Middle frontal gyrus (tissue), 1 donor: ENCODE results near the gene LRRC41.
A peak's percentile ranks its signal among the peaks of the same experiment; 100 is the strongest.
"Not testable (repeated sequence)": the region's sequence is repeated elsewhere in the genome, so short reads cannot be mapped to it uniquely, and the experiment has no call there.

ENCODE experiments used
- DNase-seq: peaks from one replicate; pipeline ENCODE4 v3.0.0-alpha.2; 2015; ENCODE audit warnings: low spot score; ENCODE audit errors: extremely low spot score

The LRRC41 gene, protein sequence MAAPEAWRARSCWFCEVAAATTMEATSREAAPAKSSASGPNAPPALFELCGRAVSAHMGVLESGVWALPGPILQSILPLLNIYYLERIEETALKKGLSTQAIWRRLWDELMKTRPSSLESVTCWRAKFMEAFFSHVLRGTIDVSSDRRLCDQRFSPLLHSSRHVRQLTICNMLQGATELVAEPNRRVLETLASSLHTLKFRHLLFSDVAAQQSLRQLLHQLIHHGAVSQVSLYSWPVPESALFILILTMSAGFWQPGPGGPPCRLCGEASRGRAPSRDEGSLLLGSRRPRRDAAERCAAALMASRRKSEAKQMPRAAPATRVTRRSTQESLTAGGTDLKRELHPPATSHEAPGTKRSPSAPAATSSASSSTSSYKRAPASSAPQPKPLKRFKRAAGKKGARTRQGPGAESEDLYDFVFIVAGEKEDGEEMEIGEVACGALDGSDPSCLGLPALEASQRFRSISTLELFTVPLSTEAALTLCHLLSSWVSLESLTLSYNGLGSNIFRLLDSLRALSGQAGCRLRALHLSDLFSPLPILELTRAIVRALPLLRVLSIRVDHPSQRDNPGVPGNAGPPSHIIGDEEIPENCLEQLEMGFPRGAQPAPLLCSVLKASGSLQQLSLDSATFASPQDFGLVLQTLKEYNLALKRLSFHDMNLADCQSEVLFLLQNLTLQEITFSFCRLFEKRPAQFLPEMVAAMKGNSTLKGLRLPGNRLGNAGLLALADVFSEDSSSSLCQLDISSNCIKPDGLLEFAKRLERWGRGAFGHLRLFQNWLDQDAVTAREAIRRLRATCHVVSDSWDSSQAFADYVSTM

DNA sequence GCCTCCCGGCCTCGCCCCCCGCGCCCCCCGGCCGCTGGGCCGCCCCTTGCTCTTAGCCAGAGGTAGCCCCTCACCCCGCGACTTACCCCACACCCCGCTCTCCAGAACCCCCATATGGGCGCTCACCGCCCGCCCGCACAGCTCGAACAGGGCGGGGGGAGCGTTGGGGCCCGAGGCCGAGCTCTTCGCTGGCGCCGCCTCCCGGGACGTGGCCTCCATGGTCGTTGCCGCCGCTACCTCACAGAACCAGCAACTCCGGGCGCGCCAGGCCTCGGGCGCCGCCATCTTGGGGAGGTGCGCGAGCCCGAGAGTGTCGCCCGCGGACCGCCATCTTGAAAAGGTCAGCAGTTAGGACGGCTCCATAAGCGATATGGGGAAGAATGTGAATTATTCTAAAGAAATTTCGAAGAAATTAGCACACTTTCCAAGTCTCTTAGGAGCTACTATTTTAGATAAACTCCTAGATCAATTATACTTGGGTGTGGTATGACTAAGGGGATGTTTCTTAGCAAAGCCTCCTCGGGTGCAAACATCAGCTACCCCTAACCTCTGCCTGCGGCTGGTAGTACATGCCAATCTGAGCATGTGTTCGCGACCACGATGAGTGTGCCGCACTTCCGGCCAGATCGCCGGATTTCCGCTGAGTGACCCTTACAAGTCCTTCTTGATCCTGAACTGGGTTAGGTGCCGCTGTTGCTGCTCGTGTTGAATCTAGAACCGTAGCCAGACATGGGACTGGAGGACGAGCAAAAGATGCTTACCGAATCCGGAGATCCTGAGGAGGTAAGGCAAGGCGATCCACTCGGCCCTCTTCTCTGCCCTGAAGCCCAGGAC is at the start of gene LRRC41, which contains the start of gene UQCRH:
Gene LRRC41, minus strand, starts transcription at position 579 of the 834 bp plus-strand sequence. Its CDS starts 294 bp downstream, at position 285.
Gene UQCRH, plus strand, starts transcription at position 661 of the 834 bp plus-strand sequence. Its CDS starts 69 bp downstream, at position 730.
- peak; percentile 92 for DNase-seq

DNA sequence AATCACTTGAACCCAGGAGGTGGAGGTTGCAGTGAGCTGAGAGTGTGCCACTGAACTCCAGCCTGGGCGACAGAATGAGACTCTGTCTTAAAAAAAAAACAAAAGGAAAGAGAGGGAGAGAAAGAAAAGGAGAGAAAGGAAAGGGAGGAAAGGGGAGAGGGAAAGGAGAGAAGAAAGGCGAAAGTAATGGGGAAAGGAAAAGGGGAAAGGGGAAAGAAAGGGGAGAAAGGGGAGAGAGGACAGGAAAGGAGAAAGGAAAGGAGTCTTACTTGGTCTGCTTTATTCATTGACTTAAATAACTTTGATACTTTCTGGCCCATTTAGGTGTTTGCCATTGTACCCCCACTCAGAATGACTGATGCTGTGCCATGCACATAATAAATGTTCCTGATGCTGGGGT is 48.9 kb upstream of the LRRC41 start:
- DNase-seq: no peak

DNA sequence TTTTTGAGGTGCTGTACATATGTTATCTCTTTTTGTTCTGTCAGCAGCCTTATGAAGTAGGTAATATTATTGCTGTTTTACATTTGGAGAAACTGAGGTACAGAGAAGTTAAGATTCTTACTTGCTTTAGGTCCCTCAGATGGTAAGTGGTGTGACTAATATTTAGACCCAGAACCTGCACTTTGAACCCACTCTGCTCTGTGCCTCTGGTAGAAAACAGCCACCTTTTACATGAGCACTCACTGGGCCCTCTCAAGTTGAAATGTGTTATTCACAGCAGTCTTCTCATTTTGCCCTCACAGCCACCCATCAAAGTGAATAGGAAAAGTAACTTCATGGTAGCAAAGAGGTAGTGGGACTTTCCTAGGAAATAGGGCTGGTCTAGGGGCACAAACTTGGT is 41.9 kb upstream of the LRRC41 start:
- no peak for DNase-seq

DNA sequence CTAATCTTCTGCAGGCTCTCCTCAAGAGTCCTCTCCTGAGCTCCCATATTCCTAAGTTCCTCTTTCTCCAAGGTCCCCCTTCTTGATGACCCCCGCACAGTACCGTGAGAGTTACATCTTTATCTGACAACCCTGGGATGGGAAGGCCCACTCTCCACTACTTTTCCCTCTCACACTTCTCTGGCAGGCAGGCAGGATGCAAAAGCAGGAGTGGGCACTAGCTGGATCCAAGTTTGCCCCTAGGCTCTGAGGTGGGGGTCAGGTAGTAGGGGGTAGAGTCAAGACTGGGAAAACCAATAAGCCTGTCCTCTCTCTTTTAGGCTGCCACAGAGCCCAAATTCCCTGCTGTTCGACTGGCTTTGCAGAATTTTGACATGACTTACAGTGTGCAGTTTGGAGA is 41.1 kb upstream of the LRRC41 start:
- DNase-seq: no peak

DNA sequence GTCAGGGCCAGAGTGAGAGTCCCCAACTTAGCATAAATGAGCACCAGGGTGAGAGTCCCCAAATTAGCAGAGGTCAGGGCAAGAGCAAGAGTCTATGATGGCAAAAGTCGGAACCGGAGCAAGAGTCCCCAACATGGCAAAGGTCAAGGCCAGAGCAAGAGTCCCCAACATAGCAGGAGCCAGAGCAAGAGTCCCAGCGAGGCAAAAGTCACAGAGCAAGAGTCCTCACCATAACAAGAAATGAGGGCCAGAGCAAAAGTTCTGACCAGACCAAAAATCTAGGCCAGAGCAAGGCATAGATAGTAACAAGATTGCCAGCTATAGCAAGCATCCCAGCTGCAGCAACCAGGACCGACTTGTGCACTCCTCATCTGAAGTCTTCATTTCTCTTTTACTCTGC is 40.3 kb upstream of the LRRC41 start:
- no peak for DNase-seq

DNA sequence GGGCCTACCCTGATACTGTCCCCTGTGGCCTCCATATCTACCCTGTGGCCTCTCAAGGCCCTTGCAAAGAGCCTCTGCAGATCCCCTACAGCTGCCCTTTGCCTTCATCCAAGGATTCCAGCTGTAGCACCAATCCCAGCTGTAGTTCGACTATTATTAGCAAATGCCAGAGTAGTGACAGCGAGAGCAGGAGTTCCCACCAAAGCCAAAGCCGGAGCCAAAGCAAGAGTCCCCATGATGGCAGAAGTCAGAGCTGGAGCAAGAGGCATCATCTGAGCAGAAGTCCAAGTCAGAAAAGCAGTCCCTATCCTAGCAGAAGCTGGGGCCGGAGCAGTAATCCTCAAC is 39.9 kb upstream of the LRRC41 start:
- DNase-seq: no peak

DNA sequence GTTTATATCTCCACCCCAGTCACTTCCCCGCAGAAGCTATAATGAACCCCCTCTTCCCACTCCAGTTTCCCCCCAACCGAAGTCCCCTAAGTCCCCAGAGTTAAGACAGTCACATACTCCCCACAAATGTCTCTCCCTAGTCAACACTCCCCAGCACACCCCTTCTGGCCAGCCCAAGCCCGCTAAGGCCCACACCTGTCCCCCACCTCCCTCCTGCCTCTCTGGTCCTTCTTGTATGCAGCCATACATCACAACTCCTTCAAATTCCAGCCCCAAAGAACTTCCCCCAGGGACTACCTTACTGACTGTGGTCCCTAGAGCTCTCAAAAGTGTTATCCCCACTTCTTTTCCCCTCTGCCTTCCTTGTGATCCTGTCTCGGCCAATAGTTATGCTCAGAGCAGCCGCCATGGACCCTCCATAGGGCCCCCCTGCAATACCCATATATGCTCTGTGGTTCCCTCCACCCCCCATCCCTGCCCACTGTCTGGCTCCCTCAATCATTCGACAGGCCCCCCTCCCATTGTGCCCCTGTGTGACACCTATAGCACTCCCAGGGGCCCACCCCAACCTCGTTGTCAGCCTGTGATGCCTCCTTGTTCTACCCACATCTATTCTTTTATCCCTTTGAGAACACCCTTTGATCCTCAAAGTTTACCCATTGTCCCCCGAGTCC is 39.4 kb upstream of the LRRC41 start:
- DNase-seq: no peak

DNA sequence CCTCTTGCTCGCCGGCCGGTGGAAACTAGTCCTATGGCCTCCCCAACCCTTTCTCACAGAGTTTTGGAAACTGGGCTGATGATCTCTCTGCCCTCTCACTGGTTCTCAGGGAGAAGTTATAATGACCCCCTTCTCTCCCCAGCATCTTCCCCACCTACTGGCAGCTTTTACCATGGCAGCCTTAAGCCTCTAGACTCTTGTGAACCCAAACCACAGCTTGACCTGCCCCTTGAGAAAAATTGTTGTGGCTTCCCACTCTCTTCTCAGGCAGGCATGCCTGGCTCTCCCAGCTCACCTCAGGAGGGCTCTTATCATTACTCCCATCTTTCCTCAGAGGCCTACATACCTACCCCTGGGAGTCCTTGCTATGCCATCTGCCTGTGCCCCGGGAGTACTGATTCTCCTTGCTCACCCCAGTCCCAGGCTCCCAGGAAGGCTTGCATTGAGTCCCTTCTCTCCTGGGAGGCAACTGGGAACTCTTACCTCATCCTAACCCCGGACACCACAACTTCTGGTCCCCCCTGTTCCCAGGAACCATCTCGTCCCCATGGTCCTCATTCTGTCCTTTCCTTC is 38.8 kb upstream of the LRRC41 start:
- no peak for DNase-seq

DNA sequence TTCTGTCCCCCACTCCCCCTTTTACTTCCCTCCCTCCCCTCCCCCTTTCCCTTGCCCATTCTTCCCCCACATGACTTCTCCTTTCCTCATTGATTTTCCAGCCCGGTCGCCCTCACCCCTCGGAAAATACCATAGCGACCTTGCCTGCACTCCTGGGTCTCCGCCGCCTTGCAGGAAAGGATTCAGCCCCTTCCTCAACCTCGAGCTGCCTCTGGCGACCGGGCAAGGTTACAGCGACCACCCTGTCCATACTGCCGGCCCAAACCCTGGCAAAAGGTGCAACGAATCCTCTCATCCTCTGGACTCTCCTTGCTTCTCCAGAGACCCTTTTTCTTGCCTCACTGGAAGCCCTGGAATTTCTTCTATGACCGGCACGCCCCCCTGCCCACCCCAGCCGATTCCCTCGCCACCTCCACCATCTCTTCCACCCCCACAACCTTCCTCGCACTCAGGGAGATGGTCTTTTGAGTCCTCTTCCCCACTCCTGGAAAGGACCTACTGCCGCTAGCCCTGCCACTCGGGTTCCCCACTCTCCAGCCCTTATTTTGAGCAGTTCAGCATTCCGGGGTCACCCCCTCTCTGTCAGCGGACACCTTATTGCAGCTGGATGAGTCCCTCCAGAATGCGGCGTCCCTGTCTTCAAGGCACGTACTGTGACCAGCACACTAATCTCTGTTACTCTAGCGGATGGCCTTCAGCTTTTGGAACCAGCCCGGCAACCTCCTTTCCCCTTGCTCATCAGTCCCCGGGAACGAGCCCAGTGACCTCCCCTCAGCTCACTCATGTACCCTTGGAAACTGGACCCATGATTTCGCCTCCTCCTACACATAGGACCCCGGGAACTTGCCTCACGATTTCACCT is 38.0 kb upstream of the LRRC41 start:
- DNase-seq: no peak

DNA sequence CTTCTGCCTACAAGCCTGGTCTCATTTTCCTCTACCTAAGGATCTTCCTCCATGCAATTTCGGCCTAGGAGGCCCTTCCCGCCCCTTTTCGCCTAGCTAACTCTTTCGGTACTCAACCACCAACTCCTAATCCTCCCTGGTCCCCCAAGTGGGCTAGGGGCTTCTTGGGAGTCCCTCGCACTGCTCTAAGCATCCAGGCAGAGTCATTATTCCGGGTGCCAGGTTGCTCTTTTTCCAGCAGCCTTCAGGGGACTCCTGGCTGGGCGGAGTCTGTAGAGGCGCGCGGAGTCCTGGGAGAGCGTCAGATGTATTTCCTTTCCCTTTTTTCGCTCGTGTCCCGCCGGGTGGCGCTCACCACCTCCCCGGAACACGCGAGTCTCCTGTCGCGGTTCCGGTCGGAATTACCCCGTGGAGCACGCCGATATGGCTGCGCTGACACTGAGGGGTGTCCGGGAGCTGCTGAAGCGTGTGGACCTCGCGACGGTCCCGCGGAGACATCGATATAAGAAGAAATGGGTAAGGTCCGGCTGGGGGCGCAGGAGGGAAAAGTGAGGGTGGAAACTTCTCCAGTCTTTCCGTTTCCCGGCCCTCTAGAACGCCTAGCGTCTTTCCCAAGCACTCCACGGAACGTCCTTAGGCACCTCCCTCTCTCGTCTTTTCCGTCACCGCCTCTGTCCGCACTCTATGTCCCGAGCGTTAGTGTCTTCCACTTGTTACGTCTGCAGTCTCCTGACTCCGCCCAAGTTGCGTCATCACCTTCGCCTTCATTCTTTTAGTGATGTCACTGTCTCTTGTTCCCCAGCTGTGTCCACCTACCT is 37.2 kb upstream of the LRRC41 start, which contains the start of gene NSUN4:
Gene NSUN4, plus strand, starts transcription at position 404 of the 818 bp plus-strand sequence. Its CDS starts 20 bp downstream, at position 424.
- DNase-seq: peak; percentile 94

DNA sequence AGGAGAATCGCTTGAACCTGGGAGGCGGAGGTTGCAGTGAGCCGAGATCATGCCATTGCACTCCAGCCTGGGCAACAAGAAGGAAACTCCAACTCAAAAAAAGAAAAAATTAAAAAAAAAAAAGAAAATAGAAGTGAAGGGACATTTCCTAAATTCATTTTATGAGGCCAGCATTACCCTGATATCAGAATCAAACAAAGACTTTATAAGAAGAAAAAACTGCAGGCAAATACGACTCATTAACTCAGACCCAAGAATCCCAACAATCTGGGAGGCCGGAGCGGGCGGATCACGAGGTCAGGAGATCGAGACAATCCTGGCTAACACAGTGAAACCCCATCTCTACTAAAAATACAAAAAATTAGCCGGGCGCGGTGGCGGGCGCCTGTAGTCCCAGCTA is 34.0 kb upstream of the LRRC41 start:
- not testable (repeated sequence) for DNase-seq

DNA sequence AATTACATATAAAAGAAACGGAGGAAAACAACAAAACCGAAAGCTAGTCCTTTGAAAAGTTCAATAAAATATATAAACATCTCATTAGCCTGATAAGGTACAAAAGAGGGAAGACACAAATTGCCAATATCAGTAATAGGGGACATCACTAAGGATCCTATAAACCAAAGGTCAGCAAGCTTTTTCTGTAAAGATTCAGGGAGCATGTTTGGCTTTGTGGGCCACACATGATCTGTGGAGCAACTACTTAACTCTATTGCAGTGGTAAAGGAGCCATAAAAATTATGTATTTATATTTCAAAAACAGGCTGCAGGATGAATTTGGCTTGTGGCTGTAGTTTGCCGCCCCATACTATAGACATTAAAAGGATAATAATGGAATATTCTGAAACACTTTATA is 31.7 kb upstream of the LRRC41 start:
- no peak for DNase-seq

DNA sequence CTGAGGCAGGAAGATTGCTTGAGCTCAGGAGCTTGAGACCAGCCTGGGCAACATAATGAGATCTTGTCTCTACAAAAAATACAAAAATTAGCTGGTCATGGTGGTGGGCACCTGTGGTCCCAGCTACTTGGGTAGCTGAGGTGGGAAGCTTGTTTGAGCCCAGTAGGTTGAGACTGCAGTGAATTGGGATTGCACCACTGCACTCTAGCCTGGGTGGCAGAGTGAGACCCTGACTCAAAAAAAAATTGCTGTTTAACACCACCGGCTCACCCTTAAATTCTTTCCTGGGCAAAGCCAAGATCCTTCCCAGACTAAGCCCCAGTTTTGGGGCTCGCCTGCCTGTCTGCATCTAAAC is 30.6 kb upstream of the LRRC41 start:
- no peak for DNase-seq

DNA sequence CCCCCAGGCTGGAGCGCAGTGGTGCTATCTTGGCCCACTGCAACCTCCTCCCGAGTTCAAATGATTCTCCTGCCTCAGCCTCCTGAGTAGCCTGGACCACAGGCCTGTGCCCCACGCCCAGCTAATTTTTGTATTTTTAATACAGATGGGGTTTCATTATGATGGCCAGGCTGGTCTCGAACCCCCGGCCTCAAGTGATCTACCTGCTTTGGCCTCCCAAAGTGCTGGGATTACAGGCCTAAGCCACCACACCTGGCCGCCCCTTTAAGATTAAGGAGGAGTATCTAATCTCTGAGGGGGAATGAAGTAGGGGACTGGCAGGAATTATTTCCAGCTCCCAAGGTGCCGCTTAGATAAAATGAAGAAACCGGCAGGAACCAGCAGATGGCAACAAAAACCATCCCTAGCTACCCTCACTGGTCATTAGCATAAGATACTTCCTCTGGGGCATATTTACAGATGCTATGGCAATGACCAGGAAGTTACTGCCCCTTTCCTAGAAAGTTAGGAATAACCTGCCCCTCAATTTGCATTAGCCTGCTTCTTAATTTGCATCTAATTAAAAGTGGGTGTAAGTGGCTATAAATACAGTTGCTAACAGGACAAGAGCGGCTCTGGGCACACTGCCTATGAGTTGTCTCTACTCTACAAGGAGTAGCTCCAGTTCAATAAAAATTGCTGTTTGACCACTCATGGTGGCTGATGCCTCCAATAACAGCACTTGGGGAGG is 30.0 kb upstream of the LRRC41 start:
- no peak for DNase-seq

DNA sequence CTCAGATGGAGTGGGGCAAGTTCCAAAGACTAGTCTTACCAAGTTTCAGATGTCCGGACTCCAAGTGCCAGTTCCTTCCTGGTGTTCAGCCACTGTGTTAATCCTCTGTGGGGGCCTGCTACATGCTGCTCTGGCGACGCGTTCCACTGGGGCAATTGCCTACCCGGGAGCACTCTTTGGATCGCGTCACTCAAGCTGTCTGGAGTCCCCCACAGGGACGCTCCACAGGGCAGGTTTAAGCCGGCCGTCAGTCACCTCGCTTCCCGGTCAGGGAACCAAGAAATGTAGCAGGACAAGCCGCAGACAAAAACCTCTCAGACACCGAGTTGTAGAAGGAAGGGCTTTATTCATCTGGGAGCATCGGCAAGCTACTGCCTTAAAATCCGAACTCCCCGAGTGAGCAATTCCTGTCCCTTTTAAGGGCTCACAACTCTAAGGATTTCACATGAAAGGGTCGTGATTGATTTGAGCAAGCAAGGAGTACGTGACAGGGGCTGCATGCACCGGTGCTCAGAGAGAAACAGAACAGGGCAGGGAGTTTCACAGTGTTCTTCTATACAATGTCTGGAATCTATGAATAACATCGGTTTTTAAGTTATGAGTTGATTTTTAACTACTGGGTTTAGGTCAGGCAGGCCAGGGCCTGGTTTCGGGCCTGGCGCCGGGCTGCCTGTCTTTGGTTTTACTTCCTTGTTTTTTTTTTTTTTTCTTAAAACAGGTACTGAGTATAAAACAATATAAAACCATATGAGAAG is 28.5 kb upstream of the LRRC41 start:
- not testable (repeated sequence) for DNase-seq

DNA sequence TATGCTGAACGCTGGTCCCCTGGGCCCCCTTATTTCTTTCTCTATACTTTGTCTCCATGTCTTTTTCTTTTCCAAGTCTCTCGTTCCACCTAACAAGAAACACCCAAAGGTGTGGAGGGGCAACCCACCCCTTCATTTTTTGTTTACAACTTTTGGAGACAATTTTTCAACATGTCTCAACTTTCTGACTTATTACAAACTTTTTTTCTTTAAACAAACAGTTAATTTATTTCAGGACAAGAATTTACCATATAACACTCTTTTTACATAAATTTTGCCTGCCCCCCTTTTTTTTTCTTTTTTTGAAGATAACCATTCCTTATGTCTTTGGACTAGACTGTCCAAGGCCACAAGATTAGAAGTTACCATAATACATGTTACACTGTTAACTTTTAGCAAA is 27.0 kb upstream of the LRRC41 start:
- not testable (repeated sequence) for DNase-seq

DNA sequence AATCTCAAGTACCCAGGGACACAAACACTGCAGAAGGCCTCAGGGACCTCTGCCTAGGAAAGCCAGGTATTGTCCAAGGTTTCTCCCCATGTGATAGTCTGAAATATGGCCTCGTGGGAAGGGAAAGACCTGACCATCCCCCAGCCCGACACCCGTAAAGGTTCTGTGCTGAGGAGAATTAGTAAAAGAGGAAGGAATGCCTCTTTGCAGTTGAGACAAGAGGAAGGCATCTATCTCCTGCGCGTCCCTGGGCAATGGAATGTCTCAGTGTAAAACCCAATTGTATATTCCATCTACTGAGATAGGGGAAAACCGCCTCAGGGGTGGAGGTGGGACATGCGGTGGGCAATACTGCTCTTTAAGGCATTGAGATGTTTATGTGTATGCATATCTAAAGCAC is 26.4 kb upstream of the LRRC41 start:
- not testable (repeated sequence) for DNase-seq
